IMR-90 (cell line): ENCODE results near the gene OR52A5. TPM values are rescaled to one million over a fixed set of nuclear protein-coding genes. Genes with fewer than 3 reads are reported as not detected.

ENCODE experiments used
- ATAC-seq: fragments of 200-7000 bp; cut with Tn5 transposase; 2 replicates; pipeline ENCODE4 v1.9.1; 2020; ENCODE audit warnings: low read depth, mild to moderate bottlenecking, moderate library complexity
- BruUV-seq: library from RNA; stranded (reverse); fragments of 400-500 nt; replicated peaks from 2 replicates; lab custom pipeline; 2021; lab: Mats Ljungman, UMichigan
- CTCF ChIA-PET: fragments of 300-600 bp; formaldehyde crosslinking; extraction: SDS; loops from one replicate; lab custom pipeline; 2021; ENCODE audit warnings: antibody characterized with exemption; lab: Yijun Ruan, JAX
- POLR2A ChIA-PET: fragments of 300-600 bp; sonication (Branson Sonifier 250); formaldehyde crosslinking; loops from one replicate; lab custom pipeline; 2022; ENCODE audit warnings: antibody characterized with exemption; ENCODE audit not compliant: unreplicated experiment; lab: Charles Lee
- DNase-seq: peaks from one replicate; pipeline ENCODE4 v3.0.0; 2013
- H2AFZ ChIP-seq: replicated peaks from 2 replicates; pipeline ENCODE3; 2013; ENCODE audit warnings: low read length, mild to moderate bottlenecking; ENCODE audit not compliant: poor library complexity
- H2AK5ac ChIP-seq: 2 replicates; pipeline ENCODE4 v1.6.1; 2013; ENCODE audit warnings: low read depth, low read length, inconsistent platforms
- H2AK9ac ChIP-seq: replicated peaks from 2 replicates; pipeline ENCODE3; 2013; ENCODE audit warnings: mild to moderate bottlenecking, low read depth, low read length, moderate library complexity; ENCODE audit not compliant: poor library complexity
- H2BK120ac ChIP-seq: 2 replicates; pipeline ENCODE4 v1.6.1; 2013; ENCODE audit warnings: low read depth, low read length, inconsistent platforms
- H2BK15ac ChIP-seq: 3 replicates; pipeline ENCODE4 v1.6.1; 2013; ENCODE audit warnings: low read depth, low read length, inconsistent platforms
- H2BK20ac ChIP-seq: 2 replicates; pipeline ENCODE4 v1.6.1; 2013; ENCODE audit warnings: low read depth, mild to moderate bottlenecking, inconsistent platforms, low read length, moderate library complexity
- H2BK5ac ChIP-seq: 2 replicates; pipeline ENCODE4 v1.6.1; 2013; ENCODE audit warnings: mild to moderate bottlenecking, low read depth, low read length, inconsistent platforms; ENCODE audit not compliant: poor library complexity, severe bottlenecking
- H3K14ac ChIP-seq: replicated peaks from 2 replicates; pipeline ENCODE4 v1.6.1; 2013; ENCODE audit warnings: low read depth, low read length, inconsistent platforms
- H3K18ac ChIP-seq: 2 replicates; pipeline ENCODE4 v1.6.1; 2013; ENCODE audit warnings: low read depth, low read length, control low read depth
- H3K23ac ChIP-seq: 2 replicates; pipeline ENCODE4 v1.6.1; 2013; ENCODE audit warnings: low read depth, low read length, inconsistent platforms
- H3K27ac ChIP-seq: 2 replicates; pipeline ENCODE4 v1.5.1; 2013; ENCODE audit warnings: mild to moderate bottlenecking, control low read depth, low read length; ENCODE audit not compliant: insufficient read depth
- H3K27me3 ChIP-seq: 2 replicates; pipeline ENCODE4 v1.6.1; 2013; ENCODE audit warnings: low read length; ENCODE audit not compliant: control insufficient read depth, insufficient read depth
- H3K36me3 ChIP-seq: 2 replicates; pipeline ENCODE4 v1.6.1; 2013; ENCODE audit warnings: low read length, mixed read lengths; ENCODE audit not compliant: control insufficient read depth, insufficient read depth
- H3K4ac ChIP-seq: 2 replicates; pipeline ENCODE4 v1.6.1; 2013; ENCODE audit warnings: low read depth, low read length, inconsistent platforms
- H3K4me1 ChIP-seq: 2 replicates; pipeline ENCODE4 v1.6.1; 2013; ENCODE audit warnings: low read length, mixed read lengths; ENCODE audit not compliant: control insufficient read depth, insufficient read depth
- H3K4me2 ChIP-seq: 2 replicates; pipeline ENCODE4 v1.6.1; 2013; ENCODE audit warnings: low read depth, mild to moderate bottlenecking, control low read depth, low read length, moderate library complexity
- H3K4me3 ChIP-seq: 2 replicates; pipeline ENCODE4 v1.5.1; 2013; ENCODE audit warnings: low read depth, mild to moderate bottlenecking, control low read depth, low read length, moderate library complexity; ENCODE audit not compliant: insufficient read depth
- H3K56ac ChIP-seq: 2 replicates; pipeline ENCODE4 v1.6.1; 2013; ENCODE audit warnings: low read length, inconsistent platforms; ENCODE audit not compliant: insufficient read depth; ENCODE audit errors: extremely low read depth
- H3K79me1 ChIP-seq, 2 experiments: 2 replicates each; pipeline ENCODE4 v1.6.1; 2013; ENCODE audit warnings: low read length in 2 of 2, inconsistent platforms in 1 of 2, low read depth in 1 of 2
- H3K9ac ChIP-seq: 2 replicates; pipeline ENCODE4 v1.6.1; 2013; ENCODE audit warnings: low read depth, low read length, control low read depth
- H3K9me1 ChIP-seq: 2 replicates; pipeline ENCODE4 v1.6.1; 2013; ENCODE audit warnings: low read length, inconsistent platforms; ENCODE audit not compliant: insufficient read depth
- H3K9me3 ChIP-seq: 2 replicates; pipeline ENCODE4 v1.6.1; 2013; ENCODE audit warnings: low read length; ENCODE audit not compliant: control insufficient read depth, insufficient read depth
- H4K20me1 ChIP-seq: 2 replicates; pipeline ENCODE4 v1.6.1; 2013; ENCODE audit warnings: low read length, inconsistent platforms; ENCODE audit not compliant: insufficient read depth
- H4K5ac ChIP-seq: 2 replicates; pipeline ENCODE4 v1.6.1; 2013; ENCODE audit warnings: mild to moderate bottlenecking, low read depth, low read length, control low read depth
- H4K8ac ChIP-seq, 2 experiments: 2 replicates each; pipeline ENCODE4 v1.6.1; 2013; ENCODE audit warnings: low read depth in 2 of 2, low read length in 2 of 2, control low read depth in 1 of 2, inconsistent platforms in 1 of 2
- H4K91ac ChIP-seq: 2 replicates; pipeline ENCODE4 v1.6.1; 2013; ENCODE audit warnings: low read depth, low read length, inconsistent platforms; ENCODE audit not compliant: insufficient read depth
- BHLHE40 ChIP-seq: fragments of 150-350 bp; IDR thresholded peaks from 2 replicates; pipeline ENCODE4 v1.6.1; 2016; ENCODE audit warnings: mild to moderate bottlenecking, low read depth, low read length
- CEBPB ChIP-seq: IDR thresholded peaks from 2 replicates; pipeline ENCODE4 v1.6.1; 2012; ENCODE audit warnings: low read depth, low read length, improper control_type of control experiment
- CHD1 ChIP-seq: IDR thresholded peaks from 2 replicates; pipeline ENCODE4 v1.6.1; 2012; ENCODE audit warnings: low read depth, low read length, improper control_type of control experiment
- ELK1 ChIP-seq: fragments of 150-350 bp; IDR thresholded peaks from 2 replicates; pipeline ENCODE4 v1.6.1; 2016; ENCODE audit warnings: low read depth, mild to moderate bottlenecking, low read length, moderate library complexity, borderline replicate concordance
- FOS ChIP-seq: fragments of 150-350 bp; IDR thresholded peaks from 2 replicates; pipeline ENCODE4 v1.6.1; 2016; ENCODE audit warnings: low read depth, low read length
- MAFK ChIP-seq: IDR thresholded peaks from 2 replicates; pipeline ENCODE4 v1.6.1; 2012; ENCODE audit warnings: low read depth, low read length, improper control_type of control experiment
- MAZ ChIP-seq: IDR thresholded peaks from 2 replicates; pipeline ENCODE4 v1.6.1; 2012; ENCODE audit warnings: low read depth, mild to moderate bottlenecking, low read length, improper control_type of control experiment, moderate library complexity, borderline replicate concordance
- MXI1 ChIP-seq: IDR thresholded peaks from 2 replicates; pipeline ENCODE4 v1.6.1; 2012; ENCODE audit warnings: low read depth, mild to moderate bottlenecking, low read length, moderate library complexity, borderline replicate concordance
- NFE2L2 ChIP-seq: fragments of 150-350 bp; IDR thresholded peaks from 2 replicates; pipeline ENCODE4 v1.6.1; 2016; ENCODE audit warnings: low read depth, mild to moderate bottlenecking, low read length
- POLR2A ChIP-seq: IDR thresholded peaks from 2 replicates; pipeline ENCODE4 v1.6.1; 2012; ENCODE audit warnings: mild to moderate bottlenecking, low read depth, low read length
- RAD21 ChIP-seq: IDR thresholded peaks from 2 replicates; pipeline ENCODE4 v1.6.1; 2012; ENCODE audit warnings: low read length, improper control_type of control experiment
- RCOR1 ChIP-seq: IDR thresholded peaks from 2 replicates; pipeline ENCODE4 v1.6.1; 2012; ENCODE audit warnings: mild to moderate bottlenecking, low read length, improper control_type of control experiment; ENCODE audit not compliant: insufficient replicate concordance
- RFX5 ChIP-seq: IDR thresholded peaks from 2 replicates; pipeline ENCODE4 v1.8.0; 2012; ENCODE audit warnings: low read depth, mild to moderate bottlenecking, low read length, moderate library complexity
- SMC3 ChIP-seq: fragments of 150-350 bp; IDR thresholded peaks from 2 replicates; pipeline ENCODE4 v1.6.1; 2016; ENCODE audit warnings: low read depth, mild to moderate bottlenecking, antibody characterized with exemption, low read length, moderate library complexity
- USF2 ChIP-seq: fragments of 150-350 bp; IDR thresholded peaks from 2 replicates; pipeline ENCODE4 v1.6.1; 2017; ENCODE audit warnings: mild to moderate bottlenecking, antibody characterized with exemption, low read length, low read depth
- WGBS, 2 experiments: methylation state at CpG; one replicate each; pipeline versions ENCODE4 v1.1.5 to v1.1.7; 2013; ENCODE audit warnings: missing lambda C conversion rate in 2 of 2; ENCODE audit not compliant: insufficient read length in 1 of 2; ENCODE audit errors: extremely low coverage in 2 of 2; 5-methylcytosine and 5-hydroxymethylcytosine counted together
- dilution Hi-C: fragments of 300-500 bp; cut with HindIII; formaldehyde crosslinking; loops from one replicate; pipeline ENCODE4 v1.14.3; 2018; ENCODE audit warnings: low sequenced_read_pairs; ENCODE audit not compliant: unreplicated experiment
- in situ Hi-C: fragments of 300-500 bp; cut with MboI; formaldehyde crosslinking; loops from 3 replicates; pipeline ENCODE4 v1.14.3; 2019; ENCODE audit warnings: low sequenced_read_pairs, inconsistent platforms, mixed read lengths
- intact Hi-C: fragments of 100-400 bp; cut with micrococcal nuclease; formaldehyde crosslinking; loops from 2 replicates; pipeline ENCODE4 v1.10.0; 2022
- polyA plus RNA-seq, 3 experiments: library from polyadenylated mRNA; depleted of rRNA; stranded (reverse); fragments of >200 nt; gene quantifications; 2 replicates each; pipeline ENCODE4 v1.2.3, GENCODE V29; 2012; ENCODE audit warnings: low replicate concordance in 1 of 3
- total RNA-seq: library from RNA; depleted of rRNA; stranded (reverse); fragments of >200 nt; gene quantifications from 2 replicates; pipeline ENCODE4 v1.2.3, GENCODE V29; 2012
- TF ChIP-seq, protein P1 (sequence below): conservative IDR thresholded peaks from 2 replicates; pipeline ENCODE4 v1.5.1; 2012; ENCODE audit warnings: mild to moderate bottlenecking, low read depth, low read length, improper control_type of control experiment

Gene OR52A5
- total and polyA plus RNA-seq, 2 of the 4 experiments (the other 2 are of a cell fraction), result not detected

DNA sequence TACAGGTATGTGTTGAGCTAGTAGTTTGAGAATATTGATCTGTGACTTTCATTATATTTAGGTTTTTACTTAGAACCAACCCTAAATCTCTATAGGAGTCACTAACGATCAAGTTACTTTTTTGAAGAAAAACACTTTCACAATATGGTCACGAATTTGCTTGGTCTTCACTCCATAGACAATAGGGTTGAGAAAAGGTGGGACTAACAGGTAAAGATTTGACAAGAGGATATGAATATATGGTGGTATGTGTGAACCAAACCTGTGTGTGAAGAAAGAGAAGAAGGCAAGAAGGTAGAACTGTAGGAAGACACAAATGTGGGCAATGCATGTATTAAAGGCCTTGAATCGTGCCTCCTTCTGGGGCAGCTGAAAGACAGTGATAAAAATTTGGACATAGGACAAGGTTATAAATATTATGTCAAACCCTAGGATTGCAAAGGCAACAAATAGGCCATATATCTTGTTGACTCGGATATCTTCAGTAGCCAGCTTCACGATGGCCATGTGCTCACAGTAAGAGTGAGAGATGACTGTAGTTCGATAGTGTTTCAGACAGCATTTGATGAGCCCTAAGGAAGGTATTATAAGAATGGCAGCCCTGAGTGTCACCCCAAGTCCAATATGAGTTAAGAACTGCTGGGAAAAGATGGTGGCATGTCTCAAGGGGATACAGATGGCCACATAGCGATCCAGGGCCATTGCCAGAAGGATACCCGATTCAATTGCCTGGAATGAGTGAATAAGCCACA is 6.4 kb downstream of the OR52A5 start:
- no peak overlapping the region for H4K91ac ChIP-seq
- no peaks in the 10 kb centered on the region for H3K4me1 ChIP-seq
- no peak overlapping the region for H3K27ac ChIP-seq
- no peaks in the 10 kb centered on the region for H3K27me3 ChIP-seq
- H3K4me3 ChIP-seq, result no peak overlapping the region
- no CpG with 5 or more reads among the region's 8 CpGs for WGBS, 2 experiments
- intact Hi-C loops, result no loop called here
- H4K8ac ChIP-seq, result no peak overlapping the region
- H3K9me1 ChIP-seq, result no peaks in the 10 kb centered on the region
- no peak overlapping the region for H2BK120ac ChIP-seq
- no peak overlapping the region for H2AFZ ChIP-seq
- no peaks in the 10 kb centered on the region for H3K9me3 ChIP-seq
- in situ Hi-C loops, result no loop called here
- BruUV-seq, result no TSS peak
- no peak overlapping the region for H2AK9ac ChIP-seq
- dilution Hi-C loops, result no loop called here
- H3K79me1 ChIP-seq, result no peaks in the 10 kb centered on the region
- no peak overlapping the region for H2BK15ac ChIP-seq
- no peak overlapping the region for H3K9ac ChIP-seq
- no peak overlapping the region for H3K4ac ChIP-seq
- ChIA-PET CTCF (no interaction called here), POLR2A (no interaction called here)
- H3K23ac ChIP-seq, result no peak overlapping the region
- no peak overlapping the region for H3K56ac ChIP-seq
- H3K14ac ChIP-seq, result no peak overlapping the region
- H2AK5ac ChIP-seq, result no peak overlapping the region
- DNase-seq, result no peak
- no peak overlapping the region for H3K18ac ChIP-seq
- H3K4me2 ChIP-seq, result no peak overlapping the region
- ATAC-seq, result no peak
- TF ChIP-seq FOS (no peak), ELK1 (no peak), USF2 (no peak), NFE2L2 (no peak), SMC3 (no peak), CHD1 (no peak), MAZ (no peak), MAFK (no peak), RFX5 (no peak), POLR2A (no peak), MXI1 (no peak), RAD21 (no peak), RCOR1 (no peak), CEBPB (no peak), BHLHE40 (no peak)
- TF ChIP-seq, protein P1, sequence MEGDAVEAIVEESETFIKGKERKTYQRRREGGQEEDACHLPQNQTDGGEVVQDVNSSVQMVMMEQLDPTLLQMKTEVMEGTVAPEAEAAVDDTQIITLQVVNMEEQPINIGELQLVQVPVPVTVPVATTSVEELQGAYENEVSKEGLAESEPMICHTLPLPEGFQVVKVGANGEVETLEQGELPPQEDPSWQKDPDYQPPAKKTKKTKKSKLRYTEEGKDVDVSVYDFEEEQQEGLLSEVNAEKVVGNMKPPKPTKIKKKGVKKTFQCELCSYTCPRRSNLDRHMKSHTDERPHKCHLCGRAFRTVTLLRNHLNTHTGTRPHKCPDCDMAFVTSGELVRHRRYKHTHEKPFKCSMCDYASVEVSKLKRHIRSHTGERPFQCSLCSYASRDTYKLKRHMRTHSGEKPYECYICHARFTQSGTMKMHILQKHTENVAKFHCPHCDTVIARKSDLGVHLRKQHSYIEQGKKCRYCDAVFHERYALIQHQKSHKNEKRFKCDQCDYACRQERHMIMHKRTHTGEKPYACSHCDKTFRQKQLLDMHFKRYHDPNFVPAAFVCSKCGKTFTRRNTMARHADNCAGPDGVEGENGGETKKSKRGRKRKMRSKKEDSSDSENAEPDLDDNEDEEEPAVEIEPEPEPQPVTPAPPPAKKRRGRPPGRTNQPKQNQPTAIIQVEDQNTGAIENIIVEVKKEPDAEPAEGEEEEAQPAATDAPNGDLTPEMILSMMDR, result no peak
- H3K36me3 ChIP-seq, result no peaks in the 10 kb centered on the region
- H2BK20ac ChIP-seq, result no peak overlapping the region
- H4K20me1 ChIP-seq, result no peaks in the 10 kb centered on the region
- H2BK5ac ChIP-seq, result no peak overlapping the region
- no peak overlapping the region for H4K5ac ChIP-seq
